Measurements from ENCODE around the gene SPATA24. TPM values are rescaled to one million over a fixed set of nuclear protein-coding genes. Genes with fewer than 3 reads are reported as not detected.
A peak's percentile ranks its signal among the peaks of the same experiment; 100 is the strongest.

The SPATA24 gene
- total RNA-seq, 1 experiment from 2014 or later = 4.6 TPM

GRCh38 chr5:139385061-139386049 lies 18.5 kb downstream of the SPATA24 start:
- Histone ChIP-seq H2AFZ (ENCODE audit: low read length) (no peak overlapping the region), H4K20me1 (ENCODE audit: insufficient read depth, low read depth, low read length) (no peaks in the 10 kb centered on the region), H3K4me2 (ENCODE audit: low read depth, low read length, poor library complexity, severe bottlenecking) (peak overlapping the region; percentile 62), H3K9ac (ENCODE audit: low read length) (peak overlapping the region; percentile 46), H3K9me2 (replicated peaks; ENCODE audit: insufficient read depth, low read length) (no peaks in the 10 kb centered on the region), H3K79me2 (ENCODE audit: low read length) (peaks cover 1% of the 10 kb centered on the region; the same call in 1 of the 2 replicates), H3K27ac (ENCODE audit: low read length) (no peak overlapping the region; the same call in 1 of the 2 replicates), H3K36me3 (ENCODE audit: insufficient read depth, low read length) (no peaks in the 10 kb centered on the region), H3K4me3 (ENCODE audit: low read length) (peak overlapping the region; percentile 5; the same call in 1 of the 2 replicates), H3K27me3 (ENCODE audit: low read length) (no peaks in the 10 kb centered on the region), H3K9me3 (ENCODE audit: low read length) (no peaks in the 10 kb centered on the region), H3K4me1 (ENCODE audit: low read length) (peaks cover 67% of the 10 kb centered on the region)
- DNase-seq = no peak

DNA sequence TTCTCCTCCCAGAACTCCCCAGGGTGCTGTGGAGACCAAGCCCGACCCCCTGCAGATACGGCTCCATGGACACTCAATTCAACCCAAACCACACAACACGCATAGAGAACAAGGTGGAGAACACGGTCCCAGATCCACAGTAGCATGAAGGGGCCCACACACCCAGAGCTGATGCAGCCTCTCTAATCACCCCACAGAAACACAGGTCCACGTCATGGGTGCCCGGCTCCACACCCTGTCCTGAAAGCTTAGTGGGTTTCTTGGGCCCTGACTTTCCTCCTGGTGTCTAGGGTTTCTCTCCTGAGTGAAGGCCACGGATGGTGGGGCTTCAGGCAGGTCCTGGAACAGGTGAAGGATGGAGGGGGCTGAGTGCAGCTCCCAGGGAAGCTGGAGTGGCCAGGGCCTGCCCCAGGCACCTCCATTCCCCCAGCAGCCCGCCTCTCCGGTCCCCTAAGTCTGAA lies 19.3 kb downstream of the SPATA24 start:
- Histone ChIP-seq H3K27ac (ENCODE audit: low read length) (no peak overlapping the region), H3K36me3 (ENCODE audit: insufficient read depth, low read length) (no peaks in the 10 kb centered on the region), H3K4me2 (ENCODE audit: low read depth, low read length, poor library complexity, severe bottlenecking) (peak overlapping the region; percentile 62), H3K27me3 (ENCODE audit: low read length) (no peaks in the 10 kb centered on the region), H3K79me2 (ENCODE audit: low read length) (no peaks in the 10 kb centered on the region), H3K9me2 (replicated peaks; ENCODE audit: insufficient read depth, low read length) (no peaks in the 10 kb centered on the region), H3K9me3 (ENCODE audit: low read length) (no peaks in the 10 kb centered on the region), H4K20me1 (ENCODE audit: insufficient read depth, low read depth, low read length) (no peaks in the 10 kb centered on the region), H3K9ac (ENCODE audit: low read length) (peak overlapping the region; percentile 46), H3K4me3 (ENCODE audit: low read length) (peak overlapping the region; percentile 5; the same call in 1 of the 2 replicates), H3K4me1 (ENCODE audit: low read length) (peaks cover 60% of the 10 kb centered on the region), H2AFZ (ENCODE audit: low read length) (no peak overlapping the region)
- DNase-seq = no peak

DNA sequence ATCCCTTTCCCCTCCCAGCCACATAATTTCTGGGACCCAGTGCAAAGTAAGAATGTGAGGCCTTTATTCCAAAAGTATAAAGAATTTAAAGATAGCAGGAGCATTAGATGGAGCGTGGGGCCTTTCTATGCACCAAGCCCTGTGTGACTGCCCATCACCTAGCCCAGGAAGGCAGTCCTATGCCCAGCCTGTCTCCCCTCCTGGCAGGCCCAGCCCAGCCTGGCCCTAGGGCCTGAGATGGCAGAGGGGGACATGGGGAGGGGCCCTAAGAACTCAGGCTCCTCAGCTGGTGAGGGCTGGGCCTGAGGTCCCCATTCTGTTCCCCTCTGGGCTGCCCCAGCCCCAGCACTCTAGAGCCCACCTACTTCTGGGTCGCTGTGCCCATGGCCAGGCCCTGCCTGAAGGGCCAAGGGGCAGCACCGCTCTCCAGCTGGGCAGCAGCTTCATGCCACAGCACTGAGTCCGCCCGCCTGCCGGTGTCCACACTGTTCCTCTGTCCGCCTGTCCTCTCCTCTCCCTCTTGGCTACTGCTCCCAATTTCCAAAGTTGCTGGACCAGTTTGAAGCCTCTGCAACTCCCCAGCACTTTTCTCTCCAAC lies 19.8 kb downstream of the SPATA24 start:
- DNase-seq = no peak
- Histone ChIP-seq H3K36me3 (ENCODE audit: insufficient read depth, low read length) (no peaks in the 10 kb centered on the region), H2AFZ (ENCODE audit: low read length) (no peak overlapping the region), H3K27me3 (ENCODE audit: low read length) (no peaks in the 10 kb centered on the region), H3K4me2 (ENCODE audit: low read depth, low read length, poor library complexity, severe bottlenecking) (peak overlapping the region; percentile 62), H3K27ac (ENCODE audit: low read length) (no peak overlapping the region), H4K20me1 (ENCODE audit: insufficient read depth, low read depth, low read length) (no peaks in the 10 kb centered on the region), H3K79me2 (ENCODE audit: low read length) (no peaks in the 10 kb centered on the region), H3K4me1 (ENCODE audit: low read length) (peaks cover 54% of the 10 kb centered on the region), H3K9ac (ENCODE audit: low read length) (peak overlapping the region; percentile 46; the same call in 1 of the 2 replicates), H3K9me2 (replicated peaks; ENCODE audit: insufficient read depth, low read length) (no peaks in the 10 kb centered on the region), H3K4me3 (ENCODE audit: low read length) (no peak overlapping the region), H3K9me3 (ENCODE audit: low read length) (no peaks in the 10 kb centered on the region)

DNA sequence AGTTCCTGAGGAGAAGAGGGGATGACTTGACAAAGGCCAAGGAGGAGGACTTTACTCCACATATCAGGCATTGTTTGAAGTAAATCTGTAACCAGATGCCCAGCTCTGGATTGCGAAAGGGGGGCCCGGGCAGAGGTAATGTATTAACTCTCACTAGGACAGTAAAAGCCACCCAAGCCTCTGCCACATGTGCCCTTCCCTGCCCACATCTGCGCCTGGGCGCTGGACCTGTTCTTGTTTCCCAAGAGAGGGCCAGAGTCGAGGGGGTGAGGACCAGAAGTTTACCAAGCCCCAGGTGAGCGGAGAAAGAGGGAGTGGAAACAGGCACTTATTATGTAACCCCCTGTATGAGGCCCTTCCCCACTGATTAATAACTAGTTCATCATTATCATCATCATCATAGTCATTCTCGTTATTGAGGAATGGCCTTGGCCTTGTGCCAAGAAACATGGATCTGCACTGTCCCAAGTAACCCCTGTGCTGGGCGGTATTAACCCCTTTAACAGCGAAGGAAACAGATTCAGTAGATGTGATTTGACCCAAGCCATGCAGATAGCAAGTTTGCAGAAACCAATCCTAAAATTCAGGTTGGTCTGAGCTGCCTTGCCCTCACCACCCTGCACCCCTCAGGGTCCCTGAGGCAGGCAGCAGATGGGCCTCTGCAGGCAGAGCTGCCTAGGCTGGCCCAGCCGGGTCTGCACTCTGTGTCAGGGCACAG lies 20.5 kb downstream of the SPATA24 start, which contains the start of gene SLC23A1:
SLC23A1 (minus strand) TSS at position 23 of the 718 bp plus-strand sequence. CDS start 44 bp downstream, outside the sequence.
- Histone ChIP-seq H3K79me2 (ENCODE audit: low read length) (no peaks in the 10 kb centered on the region), H4K20me1 (ENCODE audit: insufficient read depth, low read depth, low read length) (no peaks in the 10 kb centered on the region), H3K36me3 (ENCODE audit: insufficient read depth, low read length) (no peaks in the 10 kb centered on the region), H2AFZ (ENCODE audit: low read length) (no peak within 1 kb of the TSS), H3K27ac (ENCODE audit: low read length) (no peak within 1 kb of the TSS), H3K4me3 (ENCODE audit: low read length) (no peak within 1 kb of the TSS), H3K4me1 (ENCODE audit: low read length) (peaks cover 48% of the 10 kb centered on the region), H3K27me3 (ENCODE audit: low read length) (no peaks in the 10 kb centered on the region), H3K9ac (ENCODE audit: low read length) (no peak within 1 kb of the TSS; the same call in 1 of the 2 replicates), H3K9me2 (replicated peaks; ENCODE audit: insufficient read depth, low read length) (no peaks in the 10 kb centered on the region), H3K4me2 (ENCODE audit: low read depth, low read length, poor library complexity, severe bottlenecking) (no peak within 1 kb of the TSS), H3K9me3 (ENCODE audit: low read length) (no peaks in the 10 kb centered on the region)
- no peak for DNase-seq

DNA sequence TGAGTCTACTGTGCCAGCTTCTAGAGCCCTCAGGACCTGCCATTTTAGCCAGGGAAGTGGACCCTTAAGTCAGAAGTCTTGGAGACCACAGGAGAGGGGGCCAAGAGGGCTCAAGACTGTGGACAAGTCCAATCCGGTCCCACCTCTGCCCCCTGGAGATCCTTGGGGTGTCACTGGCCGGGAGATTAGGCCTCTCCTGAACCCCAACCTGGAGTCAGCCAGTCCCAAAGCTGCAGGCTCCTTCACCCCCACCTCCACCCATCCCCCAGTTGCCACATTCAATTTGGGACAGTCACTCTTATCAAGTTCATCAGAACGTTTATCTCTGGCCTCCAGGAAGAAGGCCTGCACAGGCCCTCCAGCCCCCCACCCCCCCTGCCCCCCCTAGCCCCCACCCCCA lies 21.1 kb downstream of the SPATA24 start:
- Histone ChIP-seq H3K36me3 (ENCODE audit: insufficient read depth, low read length) (no peaks in the 10 kb centered on the region), H4K20me1 (ENCODE audit: insufficient read depth, low read depth, low read length) (no peaks in the 10 kb centered on the region), H2AFZ (ENCODE audit: low read length) (no peak overlapping the region), H3K79me2 (ENCODE audit: low read length) (no peaks in the 10 kb centered on the region), H3K9me2 (replicated peaks; ENCODE audit: insufficient read depth, low read length) (no peaks in the 10 kb centered on the region), H3K4me1 (ENCODE audit: low read length) (peaks cover 42% of the 10 kb centered on the region), H3K27ac (ENCODE audit: low read length) (no peak overlapping the region), H3K9me3 (ENCODE audit: low read length) (no peaks in the 10 kb centered on the region), H3K4me3 (ENCODE audit: low read length) (no peak overlapping the region), H3K4me2 (ENCODE audit: low read depth, low read length, poor library complexity, severe bottlenecking) (no peak overlapping the region), H3K9ac (ENCODE audit: low read length) (no peak overlapping the region), H3K27me3 (ENCODE audit: low read length) (no peaks in the 10 kb centered on the region)
- no peak for DNase-seq

- Histone ChIP-seq H3K79me2 (ENCODE audit: low read length) (no peaks in the 10 kb centered on the region), H3K27ac (ENCODE audit: low read length) (no peak overlapping the region), H3K9me2 (replicated peaks; ENCODE audit: insufficient read depth, low read length) (no peaks in the 10 kb centered on the region), H3K4me3 (ENCODE audit: low read length) (no peak overlapping the region), H3K9me3 (ENCODE audit: low read length) (no peaks in the 10 kb centered on the region), H3K36me3 (ENCODE audit: insufficient read depth, low read length) (no peaks in the 10 kb centered on the region), H2AFZ (ENCODE audit: low read length) (no peak overlapping the region), H3K9ac (ENCODE audit: low read length) (no peak overlapping the region; the same call in 1 of the 2 replicates), H4K20me1 (ENCODE audit: insufficient read depth, low read depth, low read length) (no peaks in the 10 kb centered on the region), H3K27me3 (ENCODE audit: low read length) (no peaks in the 10 kb centered on the region), H3K4me2 (ENCODE audit: low read depth, low read length, poor library complexity, severe bottlenecking) (no peak overlapping the region), H3K4me1 (ENCODE audit: low read length) (peaks cover 37% of the 10 kb centered on the region)
- no peak for DNase-seq
These were observed 21.8 kb downstream of the SPATA24 start for GRCh38 chr5:139381837-139382761.

GRCh38 chr5:139379626-139380449 lies 24.1 kb downstream of the SPATA24 start:
- Histone ChIP-seq H4K20me1 (ENCODE audit: insufficient read depth, low read depth, low read length) (no peaks in the 10 kb centered on the region), H3K27me3 (ENCODE audit: low read length) (no peaks in the 10 kb centered on the region), H3K36me3 (ENCODE audit: insufficient read depth, low read length) (no peaks in the 10 kb centered on the region), H3K4me2 (ENCODE audit: low read depth, low read length, poor library complexity, severe bottlenecking) (no peak overlapping the region), H2AFZ (ENCODE audit: low read length) (no peak overlapping the region), H3K4me3 (ENCODE audit: low read length) (no peak overlapping the region), H3K9ac (ENCODE audit: low read length) (no peak overlapping the region), H3K4me1 (ENCODE audit: low read length) (peaks cover 21% of the 10 kb centered on the region), H3K9me3 (ENCODE audit: low read length) (no peaks in the 10 kb centered on the region), H3K79me2 (ENCODE audit: low read length) (no peaks in the 10 kb centered on the region), H3K9me2 (replicated peaks; ENCODE audit: insufficient read depth, low read length) (no peaks in the 10 kb centered on the region), H3K27ac (ENCODE audit: low read length) (no peak overlapping the region)
- no peak for DNase-seq

All from Karpas-422 (cell line).